Mesendoderm (in vitro differentiated cells): ENCODE measurements around the gene MYO1B.

ENCODE experiments used
- DNase-seq: peaks from one replicate; pipeline ENCODE4 v3.0.0; 2013
- H2AK5ac ChIP-seq: 2 replicates; pipeline ENCODE4 v1.6.1; 2013; ENCODE audit warnings: low read length, inconsistent platforms
- H2BK120ac ChIP-seq: 2 replicates; pipeline ENCODE4 v1.6.1; 2013; ENCODE audit warnings: low read depth, mild to moderate bottlenecking, low read length, moderate library complexity, mixed read lengths
- H2BK15ac ChIP-seq: replicated peaks from 2 replicates; pipeline ENCODE4 v1.6.1; 2013; ENCODE audit warnings: low read depth, mild to moderate bottlenecking, moderate library complexity
- H2BK5ac ChIP-seq: 2 replicates; pipeline ENCODE4 v1.6.1; 2013; ENCODE audit warnings: low read length, inconsistent platforms
- H3K18ac ChIP-seq: 2 replicates; pipeline ENCODE4 v1.6.1; 2013; ENCODE audit warnings: mild to moderate bottlenecking, low read length, mixed read lengths
- H3K23ac ChIP-seq: one replicate; pipeline ENCODE4 v1.6.1; 2013; ENCODE audit warnings: low read length
- H3K27ac ChIP-seq: 2 replicates; pipeline ENCODE4 v1.5.1; 2013; ENCODE audit warnings: low read depth, mild to moderate bottlenecking, inconsistent platforms, low read length, moderate library complexity
- H3K27me3 ChIP-seq: 2 replicates; pipeline ENCODE4 v1.6.1; 2013; ENCODE audit warnings: low read length, control low read depth, mild to moderate bottlenecking, inconsistent platforms; ENCODE audit not compliant: insufficient read depth, poor library complexity
- H3K36me3 ChIP-seq: 2 replicates; pipeline ENCODE4 v1.6.1; 2013; ENCODE audit warnings: low read length, inconsistent platforms; ENCODE audit not compliant: control insufficient read depth, insufficient read depth
- H3K4ac ChIP-seq: one replicate; pipeline ENCODE4 v1.6.1; 2013; ENCODE audit warnings: low read depth, mild to moderate bottlenecking, low read length, moderate library complexity
- H3K4me1 ChIP-seq: 2 replicates; pipeline ENCODE4 v1.6.1; 2013; ENCODE audit warnings: low read depth, low read length, inconsistent platforms; ENCODE audit not compliant: control insufficient read depth
- H3K4me2 ChIP-seq: 2 replicates; pipeline ENCODE4 v1.6.1; 2013; ENCODE audit warnings: low read length
- H3K4me3 ChIP-seq: 2 replicates; pipeline ENCODE4 v1.5.1; 2013; ENCODE audit warnings: mild to moderate bottlenecking, low read length
- H3K56ac ChIP-seq: one replicate; pipeline ENCODE4 v1.6.1; 2013; ENCODE audit warnings: low read length
- H3K79me1 ChIP-seq: 2 replicates; pipeline ENCODE4 v1.6.1; 2013; ENCODE audit warnings: low read length, inconsistent platforms
- H3K79me2 ChIP-seq: 2 replicates; pipeline ENCODE4 v1.6.1; 2013; ENCODE audit warnings: mild to moderate bottlenecking, low read length; ENCODE audit not compliant: control insufficient read depth, insufficient read depth
- H3K9ac ChIP-seq: 2 replicates; pipeline ENCODE4 v1.6.1; 2013; ENCODE audit warnings: low read length, inconsistent platforms
- H4K5ac ChIP-seq: one replicate; pipeline ENCODE4 v1.6.1; 2013; ENCODE audit warnings: low read length
- H4K8ac ChIP-seq: one replicate; pipeline ENCODE4 v1.6.1; 2013; ENCODE audit warnings: low read depth, mild to moderate bottlenecking, control low read depth, low read length, moderate library complexity
- WGBS: extraction: QIAGEN DNeasy Blood & Tissue Kit; methylation state at CpG from one replicate; pipeline ENCODE4 v1.1.7; 2013; ENCODE audit warnings: low lambda C conversion rate, missing lambda C conversion rate; ENCODE audit not compliant: insufficient coverage; ENCODE audit errors: extremely low coverage; 5-methylcytosine and 5-hydroxymethylcytosine counted together

The MYO1B gene

DNA sequence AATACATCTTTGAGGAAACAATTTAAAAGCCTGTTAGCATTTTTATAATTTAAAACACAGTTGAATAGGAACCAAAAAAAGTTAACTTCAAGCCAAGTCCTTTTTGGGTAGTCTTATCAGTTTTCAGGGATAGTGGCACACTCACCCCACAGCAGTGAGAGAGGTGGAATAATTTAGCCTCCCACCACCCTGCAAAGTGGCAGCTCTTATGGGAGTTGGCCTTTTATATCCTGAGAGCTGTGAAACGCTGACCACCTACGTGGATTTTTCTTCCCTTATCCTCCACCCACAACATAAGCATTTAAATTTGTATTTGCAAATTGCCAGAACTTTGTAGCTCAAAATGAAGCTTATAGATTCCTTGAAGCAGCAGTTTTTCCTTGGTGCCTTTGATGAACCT lies 167.1 kb downstream of the MYO1B start:
- Histone ChIP-seq H3K56ac (no peak overlapping the region), H3K36me3 (peaks cover 1% of the 10 kb centered on the region), H3K79me1 (no peaks in the 10 kb centered on the region), H3K4me3 (no peak overlapping the region), H3K18ac (no peak overlapping the region), H3K27ac (no peak overlapping the region), H2BK120ac (no peak overlapping the region), H2AK5ac (no peak overlapping the region), H3K27me3 (no peaks in the 10 kb centered on the region), H2BK15ac (no peak overlapping the region), H3K4me2 (no peak overlapping the region), H2BK5ac (no peak overlapping the region), H3K4me1 (no peaks in the 10 kb centered on the region), H3K9ac (no peak overlapping the region), H3K4ac (no peak overlapping the region), H4K8ac (no peak overlapping the region), H4K5ac (no peak overlapping the region), H3K23ac (no peak overlapping the region), H3K79me2 (no peaks in the 10 kb centered on the region)
- no CpG with 5 or more reads among the region's 2 CpGs for WGBS
- DNase-seq: no peak

DNA sequence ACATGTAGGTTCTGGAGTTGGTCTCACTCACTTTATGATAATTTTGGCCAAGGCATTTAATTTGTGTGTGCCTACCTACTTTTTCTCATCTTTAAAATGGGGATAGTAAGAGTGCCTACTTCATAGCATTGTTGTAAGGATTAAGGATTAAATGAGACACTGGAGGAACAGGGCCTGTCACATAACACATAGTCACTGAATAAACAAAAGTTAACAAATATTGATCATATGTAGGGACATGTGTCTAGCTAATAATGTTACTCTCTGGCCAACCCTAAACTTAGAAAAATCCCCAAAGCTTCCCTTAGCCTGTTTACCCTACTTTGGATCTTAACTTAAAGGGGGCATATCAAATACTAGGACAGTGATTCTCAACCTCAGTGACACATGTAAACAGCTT lies 169.9 kb downstream of the MYO1B start:
- no peak overlapping the region for H2BK120ac ChIP-seq
- no peak overlapping the region for H3K56ac ChIP-seq
- DNase-seq: no peak
- H2BK15ac ChIP-seq: no peak overlapping the region
- no peak overlapping the region for H2BK5ac ChIP-seq
- no peak overlapping the region for H3K4me3 ChIP-seq
- no peaks in the 10 kb centered on the region for H3K4me1 ChIP-seq
- H3K18ac ChIP-seq: no peak overlapping the region
- no peak overlapping the region for H4K8ac ChIP-seq
- no peak overlapping the region for H3K27ac ChIP-seq
- H3K9ac ChIP-seq: no peak overlapping the region
- H3K36me3 ChIP-seq: no peaks in the 10 kb centered on the region
- H3K4ac ChIP-seq: no peak overlapping the region
- H4K5ac ChIP-seq: no peak overlapping the region
- no peaks in the 10 kb centered on the region for H3K27me3 ChIP-seq
- H3K23ac ChIP-seq: no peak overlapping the region
- H2AK5ac ChIP-seq: no peak overlapping the region
- H3K79me1 ChIP-seq: no peaks in the 10 kb centered on the region
- no peaks in the 10 kb centered on the region for H3K79me2 ChIP-seq
- no peak overlapping the region for H3K4me2 ChIP-seq

DNA sequence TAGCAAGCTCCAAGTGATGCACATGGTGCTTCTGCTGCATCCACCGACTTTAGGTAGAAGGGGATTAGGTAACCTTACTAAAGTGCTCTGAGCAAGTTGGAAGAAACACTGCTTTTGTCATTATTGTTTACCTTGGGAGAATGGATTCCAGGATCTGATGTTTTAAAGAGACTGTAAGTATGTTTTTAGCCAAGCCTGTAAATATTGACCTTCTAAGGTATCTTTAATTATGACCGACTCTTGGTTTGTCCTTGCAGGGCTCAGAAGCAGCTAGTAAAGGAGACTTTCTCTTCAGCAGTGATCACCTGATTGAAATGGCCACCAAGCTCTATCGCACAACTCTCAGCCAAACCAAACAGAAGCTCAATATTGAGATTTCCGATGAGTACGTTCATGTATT lies 170.7 kb downstream of the MYO1B start:
- no peaks in the 10 kb centered on the region for H3K4me1 ChIP-seq
- H3K36me3 ChIP-seq: no peaks in the 10 kb centered on the region
- H3K18ac ChIP-seq: no peak overlapping the region
- WGBS: no CpG with 5 or more reads among the region's 5 CpGs
- no peak overlapping the region for H3K9ac ChIP-seq
- no peak overlapping the region for H4K5ac ChIP-seq
- H3K79me2 ChIP-seq: no peaks in the 10 kb centered on the region
- no peak overlapping the region for H3K4me3 ChIP-seq
- H2BK120ac ChIP-seq: no peak overlapping the region
- no peaks in the 10 kb centered on the region for H3K79me1 ChIP-seq
- no peak overlapping the region for H3K4me2 ChIP-seq
- H3K27me3 ChIP-seq: no peaks in the 10 kb centered on the region
- no peak overlapping the region for H3K56ac ChIP-seq
- H2BK15ac ChIP-seq: no peak overlapping the region
- H2BK5ac ChIP-seq: no peak overlapping the region
- no peak overlapping the region for H4K8ac ChIP-seq
- H3K23ac ChIP-seq: no peak overlapping the region
- H3K27ac ChIP-seq: no peak overlapping the region
- no peak overlapping the region for H2AK5ac ChIP-seq
- no peak overlapping the region for H3K4ac ChIP-seq
- DNase-seq: no peak

DNA sequence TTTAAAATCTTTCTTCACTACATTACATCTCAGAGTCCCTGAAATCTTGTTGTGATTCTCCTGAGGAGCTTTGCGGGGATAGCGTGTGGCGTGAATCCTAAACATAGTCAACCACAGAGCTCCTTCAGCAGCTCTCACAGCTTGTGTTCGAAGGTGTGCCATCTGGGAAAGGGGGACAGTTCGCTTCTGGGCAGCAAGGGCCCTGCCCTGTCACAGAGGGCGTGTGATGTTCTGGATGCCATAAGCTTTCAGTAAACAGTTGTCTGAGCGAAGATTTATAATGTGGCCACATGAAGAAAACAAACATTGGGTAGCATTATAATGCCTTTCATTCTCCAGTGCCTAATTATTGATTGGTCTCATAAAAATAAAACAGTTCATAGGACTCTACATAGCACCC lies 172.5 kb downstream of the MYO1B start:
- Histone ChIP-seq H3K56ac (no peak overlapping the region), H3K4me1 (no peaks in the 10 kb centered on the region), H4K5ac (no peak overlapping the region), H3K79me1 (no peaks in the 10 kb centered on the region), H3K4me2 (no peak overlapping the region), H2BK5ac (no peak overlapping the region), H4K8ac (no peak overlapping the region), H3K18ac (no peak overlapping the region), H3K27ac (no peak overlapping the region), H2BK15ac (no peak overlapping the region), H3K27me3 (no peaks in the 10 kb centered on the region), H3K36me3 (no peaks in the 10 kb centered on the region), H2AK5ac (no peak overlapping the region), H3K9ac (no peak overlapping the region), H3K23ac (no peak overlapping the region), H3K79me2 (no peaks in the 10 kb centered on the region), H3K4me3 (no peak overlapping the region), H3K4ac (no peak overlapping the region), H2BK120ac (no peak overlapping the region)
- DNase-seq: no peak
- WGBS: no CpG with 5 or more reads among the region's 7 CpGs

DNA sequence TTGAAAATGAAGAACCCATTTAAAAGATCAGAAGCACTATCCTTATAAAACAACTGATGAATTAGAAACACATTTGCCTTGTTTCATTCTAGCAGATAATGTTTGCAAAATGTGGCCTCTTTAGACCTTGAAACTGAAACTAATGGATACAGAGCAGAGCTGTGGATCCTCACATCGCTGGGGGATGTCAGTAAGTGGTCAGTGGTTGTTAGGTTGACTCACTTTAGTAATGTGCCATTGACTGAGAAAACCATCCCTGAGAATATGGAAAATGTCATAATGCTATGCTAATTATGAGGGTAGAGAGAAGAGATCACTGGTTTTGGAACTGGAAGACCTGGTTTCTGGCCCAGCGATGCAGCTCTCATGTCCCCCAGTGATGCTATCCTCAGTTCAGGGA lies 176.7 kb downstream of the MYO1B start:
- no peak for DNase-seq
- WGBS: no CpG with 5 or more reads among the region's 2 CpGs
- H3K9ac ChIP-seq: no peak overlapping the region
- no peak overlapping the region for H3K4me2 ChIP-seq
- no peak overlapping the region for H2BK15ac ChIP-seq
- H3K36me3 ChIP-seq: no peaks in the 10 kb centered on the region
- no peak overlapping the region for H2BK5ac ChIP-seq
- H3K4me3 ChIP-seq: no peak overlapping the region
- H3K27ac ChIP-seq: no peak overlapping the region
- no peaks in the 10 kb centered on the region for H3K79me1 ChIP-seq
- no peak overlapping the region for H4K8ac ChIP-seq
- no peaks in the 10 kb centered on the region for H3K79me2 ChIP-seq
- no peak overlapping the region for H3K4ac ChIP-seq
- no peak overlapping the region for H2BK120ac ChIP-seq
- H4K5ac ChIP-seq: no peak overlapping the region
- no peak overlapping the region for H3K56ac ChIP-seq
- no peak overlapping the region for H2AK5ac ChIP-seq
- no peaks in the 10 kb centered on the region for H3K27me3 ChIP-seq
- H3K18ac ChIP-seq: no peak overlapping the region
- no peaks in the 10 kb centered on the region for H3K4me1 ChIP-seq
- H3K23ac ChIP-seq: no peak overlapping the region

DNA sequence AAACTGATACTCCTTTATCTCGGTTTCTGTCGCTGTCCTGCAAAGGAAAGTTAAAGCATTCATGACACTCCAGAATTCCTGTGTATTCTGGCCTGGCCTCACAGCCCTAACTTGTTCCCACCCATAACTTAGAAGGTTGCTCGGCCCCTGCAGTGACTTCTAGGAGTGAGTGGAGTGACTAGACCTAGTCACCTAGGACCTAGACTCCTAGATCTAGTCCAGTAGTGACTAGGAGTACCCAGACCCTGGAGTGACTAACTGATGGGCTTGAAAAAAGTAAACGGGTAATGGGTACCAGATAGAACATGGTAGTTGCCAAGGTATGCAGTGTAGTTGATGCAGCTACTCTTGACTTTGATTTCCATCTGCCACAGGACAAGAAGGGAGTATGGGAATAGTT lies 181.8 kb downstream of the MYO1B start:
- no CpG with 5 or more reads among the region's 4 CpGs for WGBS
- Histone ChIP-seq H2BK120ac (no peak overlapping the region), H3K79me2 (no peaks in the 10 kb centered on the region), H3K27me3 (no peaks in the 10 kb centered on the region), H3K56ac (no peak overlapping the region), H3K9ac (no peak overlapping the region), H2AK5ac (no peak overlapping the region), H4K8ac (no peak overlapping the region), H4K5ac (no peak overlapping the region), H3K36me3 (no peaks in the 10 kb centered on the region), H3K4me2 (no peak overlapping the region), H3K4ac (no peak overlapping the region), H3K4me3 (no peak overlapping the region), H3K27ac (no peak overlapping the region), H2BK5ac (no peak overlapping the region), H3K18ac (no peak overlapping the region), H3K79me1 (no peaks in the 10 kb centered on the region), H3K23ac (no peak overlapping the region), H3K4me1 (no peaks in the 10 kb centered on the region), H2BK15ac (no peak overlapping the region)
- DNase-seq: no peak
